Stomach (tissue), 4 donors: Measurements from ENCODE around the gene AREL1.

Experiments
- CTCF ChIP-seq, 7 experiments: fragments of 450-650 bp in 4 of 7; fragments of 200-600 bp in 3 of 7; sonication (generic) in 3 of 7; IDR thresholded peaks; one replicate each; pipeline ENCODE4 v1.5.1; 2016 to 2019; ENCODE audit warnings: antibody characterized with exemption in 7 of 7, control low read depth in 2 of 7, mild to moderate bottlenecking in 1 of 7
- POLR2A ChIP-seq, 4 donors: fragments of 450-650 bp; IDR thresholded peaks; one replicate each; pipeline ENCODE4 v1.6.1; 2016; ENCODE audit warnings: antibody characterized with exemption in 4 of 4, control low read depth in 2 of 4, mild to moderate bottlenecking in 1 of 4, moderate library complexity in 1 of 4
- POLR2AphosphoS5 ChIP-seq, 3 donors: sonication (generic); formaldehyde crosslinking; IDR thresholded peaks; one replicate each; pipeline ENCODE4 v1.6.1; 2016; ENCODE audit warnings: antibody characterized with exemption in 3 of 3

- no peak for TF ChIP-seq CTCF (IDR thresholded peaks at IDR 0.05)
- no peak for TF ChIP-seq POLR2AphosphoS5 (IDR thresholded peaks at IDR 0.05)
- no peak for TF ChIP-seq POLR2A (IDR thresholded peaks at IDR 0.05)
Measured at GRCh38 chr14:74660863-74661262, 52.0 kb downstream of the AREL1 start.
